Measurements from ENCODE around the gene EYS. TPM values are rescaled to one million over a fixed set of nuclear protein-coding genes. Genes with fewer than 3 reads are reported as not detected.

Gene EYS
- total RNA-seq, 1 experiment from 2014 or later, result 1.5 TPM

GRCh38 chr6:64727075-64727474 is 980.0 kb downstream of the EYS start:
- H3K27ac Mint-ChIP-seq (ENCODE audit: low read depth, unreplicated experiment), result no peak overlapping the region
- no peak overlapping the region for H3K4me3 Mint-ChIP-seq (ENCODE audit: unreplicated experiment)
- H3K27me3 Mint-ChIP-seq (ENCODE audit: insufficient read depth, unreplicated experiment), result no peaks in the 10 kb centered on the region
- BruUV-seq (replicated peaks), result no TSS peak
- ChIA-PET CTCF (no interaction called here), POLR2A (interaction anchor here (0.7 kb wide), 2 partner anchors 25 to 474 kb away, joined by 3 to 4 read pairs; no protein-coding TSS in a partner anchor)
- intact Hi-C loops (cut with micrococcal nuclease), result no loop called here
- H3K9me3 Mint-ChIP-seq (ENCODE audit: unreplicated experiment), result peaks cover 5% of the 10 kb centered on the region
- no peak for DNase-seq (ENCODE audit: unreplicated experiment)
- no peaks in the 10 kb centered on the region for H3K36me3 Mint-ChIP-seq (ENCODE audit: insufficient read depth, unreplicated experiment)
- TF ChIP-seq, protein P1, sequence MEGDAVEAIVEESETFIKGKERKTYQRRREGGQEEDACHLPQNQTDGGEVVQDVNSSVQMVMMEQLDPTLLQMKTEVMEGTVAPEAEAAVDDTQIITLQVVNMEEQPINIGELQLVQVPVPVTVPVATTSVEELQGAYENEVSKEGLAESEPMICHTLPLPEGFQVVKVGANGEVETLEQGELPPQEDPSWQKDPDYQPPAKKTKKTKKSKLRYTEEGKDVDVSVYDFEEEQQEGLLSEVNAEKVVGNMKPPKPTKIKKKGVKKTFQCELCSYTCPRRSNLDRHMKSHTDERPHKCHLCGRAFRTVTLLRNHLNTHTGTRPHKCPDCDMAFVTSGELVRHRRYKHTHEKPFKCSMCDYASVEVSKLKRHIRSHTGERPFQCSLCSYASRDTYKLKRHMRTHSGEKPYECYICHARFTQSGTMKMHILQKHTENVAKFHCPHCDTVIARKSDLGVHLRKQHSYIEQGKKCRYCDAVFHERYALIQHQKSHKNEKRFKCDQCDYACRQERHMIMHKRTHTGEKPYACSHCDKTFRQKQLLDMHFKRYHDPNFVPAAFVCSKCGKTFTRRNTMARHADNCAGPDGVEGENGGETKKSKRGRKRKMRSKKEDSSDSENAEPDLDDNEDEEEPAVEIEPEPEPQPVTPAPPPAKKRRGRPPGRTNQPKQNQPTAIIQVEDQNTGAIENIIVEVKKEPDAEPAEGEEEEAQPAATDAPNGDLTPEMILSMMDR (IDR thresholded peaks at IDR 0.05; ENCODE audit: unreplicated experiment), result no peak
- no peaks in the 10 kb centered on the region for H3K4me1 Mint-ChIP-seq (ENCODE audit: insufficient read depth, unreplicated experiment)

DNA sequence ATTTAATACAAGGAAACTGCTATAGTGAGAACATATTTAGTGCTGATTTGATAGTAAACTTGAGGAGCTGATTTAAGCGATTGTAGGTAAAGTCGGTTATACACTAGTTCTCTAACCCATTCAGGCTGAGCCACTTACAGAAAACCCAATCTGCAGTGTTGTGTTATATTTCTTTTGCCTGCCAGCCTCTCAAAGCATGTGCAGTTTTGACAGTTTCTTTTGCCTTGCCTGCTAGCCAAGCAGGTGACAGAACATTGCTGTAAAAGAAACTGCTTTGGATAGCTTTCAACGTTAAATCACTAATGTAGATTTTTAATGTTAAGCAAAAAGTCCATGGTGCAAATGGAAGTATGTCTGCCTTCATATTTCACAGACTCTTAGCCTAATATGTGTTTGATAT is 982.9 kb downstream of the EYS start:
- DNase-seq (ENCODE audit: unreplicated experiment), result no peak
- Mint-ChIP-seq H3K4me1 (ENCODE audit: insufficient read depth, unreplicated experiment) (no peaks in the 10 kb centered on the region), H3K27ac (ENCODE audit: low read depth, unreplicated experiment) (no peak overlapping the region), H3K9me3 (ENCODE audit: unreplicated experiment) (no peaks in the 10 kb centered on the region), H3K36me3 (ENCODE audit: insufficient read depth, unreplicated experiment) (no peaks in the 10 kb centered on the region), H3K27me3 (ENCODE audit: insufficient read depth, unreplicated experiment) (no peaks in the 10 kb centered on the region), H3K4me3 (ENCODE audit: unreplicated experiment) (no peak overlapping the region)
- intact Hi-C loops (cut with micrococcal nuclease), result no loop called here
- TF ChIP-seq, protein P1 (IDR thresholded peaks at IDR 0.05; ENCODE audit: unreplicated experiment), result no peak
- ChIA-PET POLR2A (no interaction called here), CTCF (no interaction called here)
- BruUV-seq (replicated peaks), result no TSS peak

- Mint-ChIP-seq H3K4me3 (ENCODE audit: unreplicated experiment) (no peak overlapping the region), H3K27me3 (ENCODE audit: insufficient read depth, unreplicated experiment) (no peaks in the 10 kb centered on the region), H3K27ac (ENCODE audit: low read depth, unreplicated experiment) (no peak overlapping the region), H3K36me3 (ENCODE audit: insufficient read depth, unreplicated experiment) (no peaks in the 10 kb centered on the region), H3K4me1 (ENCODE audit: insufficient read depth, unreplicated experiment) (no peaks in the 10 kb centered on the region), H3K9me3 (ENCODE audit: unreplicated experiment) (no peaks in the 10 kb centered on the region)
- intact Hi-C loops (cut with micrococcal nuclease), result no loop called here
- POLR2A ChIA-PET, result no interaction called here
- TF ChIP-seq, protein P1 (IDR thresholded peaks at IDR 0.05; ENCODE audit: unreplicated experiment), result no peak
- no peak for DNase-seq (ENCODE audit: unreplicated experiment)
- CTCF ChIA-PET, result interaction anchor here (0.6 kb wide), 1 partner anchor 1462 kb away, joined by 3 read pairs; no protein-coding TSS in a partner anchor
- no TSS peak for BruUV-seq (replicated peaks)
Observed at GRCh38 chr6:64723327-64724058, 983.5 kb downstream of the EYS start.

DNA sequence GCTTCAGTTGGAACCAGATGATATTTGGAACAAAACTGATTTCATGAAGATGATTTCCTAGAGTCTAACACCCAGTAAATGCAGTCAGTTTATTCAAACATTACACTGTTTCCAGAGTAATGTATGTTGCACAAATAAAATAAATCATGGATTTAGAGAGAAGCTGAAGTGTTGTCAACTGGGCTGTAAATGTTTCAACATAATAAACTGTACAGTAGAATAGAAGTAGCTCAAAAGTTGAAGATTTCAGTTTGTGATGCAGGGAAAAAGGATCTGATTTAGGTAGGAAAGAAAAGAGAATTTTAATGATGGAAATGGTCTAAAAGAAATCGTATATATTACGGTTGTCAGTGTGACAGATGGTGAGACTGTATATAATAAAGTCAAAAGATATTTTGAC is 985.2 kb downstream of the EYS start:
- ChIA-PET CTCF (no interaction called here), POLR2A (no interaction called here)
- no peak overlapping the region for H3K27ac Mint-ChIP-seq (ENCODE audit: low read depth, unreplicated experiment)
- TF ChIP-seq, protein P1 (IDR thresholded peaks at IDR 0.05; ENCODE audit: unreplicated experiment), result no peak
- no peaks in the 10 kb centered on the region for H3K4me1 Mint-ChIP-seq (ENCODE audit: insufficient read depth, unreplicated experiment)
- no peaks in the 10 kb centered on the region for H3K9me3 Mint-ChIP-seq (ENCODE audit: unreplicated experiment)
- no TSS peak for BruUV-seq (replicated peaks)
- no peaks in the 10 kb centered on the region for H3K27me3 Mint-ChIP-seq (ENCODE audit: insufficient read depth, unreplicated experiment)
- H3K4me3 Mint-ChIP-seq (ENCODE audit: unreplicated experiment), result no peak overlapping the region
- intact Hi-C loops (cut with micrococcal nuclease), result no loop called here
- no peak for DNase-seq (ENCODE audit: unreplicated experiment)
- no peaks in the 10 kb centered on the region for H3K36me3 Mint-ChIP-seq (ENCODE audit: insufficient read depth, unreplicated experiment)

Measured in MCF 10A (cell line).